ENCODE results near the gene DCDC2B. TPM values are rescaled to one million over a fixed set of nuclear protein-coding genes. Genes with fewer than 3 reads are reported as not detected.
A peak's percentile ranks its signal among the peaks of the same experiment; 100 is the strongest.

DCDC2B gene
- total and polyA plus RNA-seq, 9 of the 15 experiments (the other 6 are each of a cell fraction or from before 2014, with no cell fraction given), result not detected

GRCh38 chr1:32200226-32201010 is 8.5 kb upstream of the DCDC2B start, which contains the start of gene CCDC28B (continued):
- TF ChIP-seq HBP1 (CRISPR knock-in tag; IDR thresholded peaks at IDR 0.05), result peak; percentile 71; the same call in 1 of the 2 replicates
- peak; percentile 38; the same call in 1 of the 2 replicates for TF ChIP-seq ATF7 (IDR thresholded peaks at IDR 0.05)
- TF ChIP-seq GTF2F1 (IDR thresholded peaks at IDR 0.05; ENCODE audit: low read depth, low read length), result peak; percentile 26; the same call in 1 of the 2 replicates
- TF ChIP-seq ZNF583 (CRISPR knock-in tag; IDR thresholded peaks at IDR 0.05), result 0 out of 2 replicates have a peak, but pooled peaks have one; percentile 54
- TF ChIP-seq ETS1 (conservative IDR thresholded peaks at IDR 0.05; ENCODE audit: control insufficient read depth, low read depth, low read length), result peak; percentile 43; the same call in 1 of the 2 replicates
- TF ChIP-seq KLF10 (CRISPR knock-in tag; IDR thresholded peaks at IDR 0.05), result no peak
- no peak for TF ChIP-seq ZNF165 (CRISPR knock-in tag; IDR thresholded peaks at IDR 0.05; ENCODE audit: borderline replicate concordance)
- TF ChIP-seq ZNF592 (IDR thresholded peaks at IDR 0.05), result peak; percentile 92
- no peak for TF ChIP-seq FOXP4 (CRISPR knock-in tag; IDR thresholded peaks at IDR 0.05; ENCODE audit: borderline replicate concordance)
- no peak for TF ChIP-seq POLR3A (IDR thresholded peaks at IDR 0.05; ENCODE audit: borderline replicate concordance, extremely low read depth, insufficient read depth, insufficient read length)
- no peak for TF ChIP-seq RBM14 (IDR thresholded peaks at IDR 0.05; ENCODE audit: borderline replicate concordance, insufficient read depth, low read depth, low read length)
- TF ChIP-seq PYGO2 (tag; IDR thresholded peaks at IDR 0.05), result no peak
- no peak for TF ChIP-seq RAD21 (CRISPR knock-in tag; conservative IDR thresholded peaks at IDR 0.05 in 1 of 2, IDR thresholded peaks at IDR 0.05 in 1 of 2)
- TF ChIP-seq MYC (IDR thresholded peaks at IDR 0.05; ENCODE audit: low read depth, low read length), result no peak; the same call in 1 of the 2 replicates
- peak; percentile 63; the same call in 1 of the 2 replicates for TF ChIP-seq MYC (CRISPR knock-in tag; IDR thresholded peaks at IDR 0.05; ENCODE audit: borderline replicate concordance, low read depth)
- TF ChIP-seq ATF1 (CRISPR knock-in tag; IDR thresholded peaks at IDR 0.05), result no peak
- TF ChIP-seq ATF1 (tag; IDR thresholded peaks at IDR 0.05), result peak; percentile 90
- no peak for TF ChIP-seq SREBF1 (IDR thresholded peaks at IDR 0.05; ENCODE audit: borderline replicate concordance, low read depth, low read length)

Measured in K562 (cell line).